ENCODE measurements around the gene PHACTR1.

- TF ChIP-seq POLR2A (IDR thresholded peaks at IDR 0.05; ENCODE audit: low read length) (no peak), GATA1 (IDR thresholded peaks at IDR 0.05; ENCODE audit: low read depth, low read length) (no peak)
Measured at GRCh38 chr6:13014504-13015378, 298.2 kb downstream of the PHACTR1 start.
